Astrocyte (in vitro differentiated cells and primary cell): ENCODE data around the gene GLIS2.

ENCODE experiments used
- EZH2 ChIP-seq: IDR thresholded peaks from 2 replicates; pipeline ENCODE4 v1.6.1; 2012; ENCODE audit warnings: mild to moderate bottlenecking, low read length, inconsistent platforms; ENCODE audit not compliant: insufficient read depth
- TF ChIP-seq, protein P1 (sequence below): IDR thresholded peaks from 2 replicates; pipeline ENCODE4 v1.5.1; 2011; ENCODE audit warnings: low read depth, mild to moderate bottlenecking, inconsistent platforms, low read length, moderate library complexity; ENCODE audit not compliant: insufficient read depth

GRCh38 chr16:4370151-4370550, 54.3 kb downstream of the GLIS2 start:
- TF ChIP-seq, protein P1, sequence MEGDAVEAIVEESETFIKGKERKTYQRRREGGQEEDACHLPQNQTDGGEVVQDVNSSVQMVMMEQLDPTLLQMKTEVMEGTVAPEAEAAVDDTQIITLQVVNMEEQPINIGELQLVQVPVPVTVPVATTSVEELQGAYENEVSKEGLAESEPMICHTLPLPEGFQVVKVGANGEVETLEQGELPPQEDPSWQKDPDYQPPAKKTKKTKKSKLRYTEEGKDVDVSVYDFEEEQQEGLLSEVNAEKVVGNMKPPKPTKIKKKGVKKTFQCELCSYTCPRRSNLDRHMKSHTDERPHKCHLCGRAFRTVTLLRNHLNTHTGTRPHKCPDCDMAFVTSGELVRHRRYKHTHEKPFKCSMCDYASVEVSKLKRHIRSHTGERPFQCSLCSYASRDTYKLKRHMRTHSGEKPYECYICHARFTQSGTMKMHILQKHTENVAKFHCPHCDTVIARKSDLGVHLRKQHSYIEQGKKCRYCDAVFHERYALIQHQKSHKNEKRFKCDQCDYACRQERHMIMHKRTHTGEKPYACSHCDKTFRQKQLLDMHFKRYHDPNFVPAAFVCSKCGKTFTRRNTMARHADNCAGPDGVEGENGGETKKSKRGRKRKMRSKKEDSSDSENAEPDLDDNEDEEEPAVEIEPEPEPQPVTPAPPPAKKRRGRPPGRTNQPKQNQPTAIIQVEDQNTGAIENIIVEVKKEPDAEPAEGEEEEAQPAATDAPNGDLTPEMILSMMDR: no peak
- TF ChIP-seq EZH2: no peak
